Stomach (tissue), 9 donors: ENCODE measurements around the gene KMT5B. TPM values are rescaled to one million over a fixed set of nuclear protein-coding genes. Genes with fewer than 3 reads are reported as not detected.

Source experiments
- DNase-seq, 2 donors: peaks; one replicate each; pipeline versions ENCODE4 v3.0.0 to v3.0.0-alpha.2; 2013 to 2019
- H3K27ac ChIP-seq, 5 donors: fragments of 200-600 bp in 4 of 5; sonication (generic) in 4 of 5; one replicate each; pipeline ENCODE4 v1.5.1; 2013 to 2019; ENCODE audit warnings: mild to moderate bottlenecking in 1 of 5, moderate library complexity in 1 of 5
- H3K27me3 ChIP-seq, 3 donors: fragments of 200-600 bp; sonication (generic); one replicate each; pipeline ENCODE4 v1.5.1; 2017 to 2019; ENCODE audit warnings: mixed run types in 1 of 3
- H3K36me3 ChIP-seq, 4 donors: fragments of 200-600 bp; sonication (generic); 1 replicate in 3 of 4; 2 replicates in 1 of 4; pipeline ENCODE4 v1.5.1; 2016 to 2019
- H3K4me1 ChIP-seq, 4 donors: fragments of 200-600 bp; sonication (generic); one replicate each; pipeline ENCODE4 v1.5.1; 2016 to 2019
- H3K4me3 ChIP-seq, 4 donors: fragments of 200-600 bp; sonication (generic) in 3 of 4; one replicate each; pipeline ENCODE4 v1.5.1; 2016 to 2019; ENCODE audit warnings: mild to moderate bottlenecking in 1 of 4
- H3K9me3 ChIP-seq, 4 donors: fragments of 200-600 bp; sonication (generic); one replicate each; pipeline ENCODE4 v1.5.1; 2016 to 2019
- EP300 ChIP-seq: sonication (generic); formaldehyde crosslinking; IDR thresholded peaks from one replicate; pipeline ENCODE4 v1.6.1; 2017; ENCODE audit warnings: antibody characterized with exemption
- POLR2A ChIP-seq, 4 donors: fragments of 450-650 bp; IDR thresholded peaks; one replicate each; pipeline ENCODE4 v1.6.1; 2016; ENCODE audit warnings: antibody characterized with exemption in 4 of 4, control low read depth in 2 of 4, mild to moderate bottlenecking in 1 of 4, moderate library complexity in 1 of 4
- POLR2AphosphoS5 ChIP-seq, 3 donors: sonication (generic); formaldehyde crosslinking; IDR thresholded peaks; one replicate each; pipeline ENCODE4 v1.6.1; 2016; ENCODE audit warnings: antibody characterized with exemption in 3 of 3
- WGBS, 5 donors: extraction: QIAGEN DNeasy Blood & Tissue Kit in 3 of 5; methylation state at CpG; one replicate each; pipeline versions ENCODE4 v1.1.5 to v1.1.7; 2013 to 2018; 5-methylcytosine and 5-hydroxymethylcytosine counted together
- intact Hi-C: fragments of 100-400 bp; cut with DNase I; formaldehyde crosslinking; loops from one replicate; pipeline ENCODE4 v1.15.1; 2023; ENCODE audit warnings: low total_unique reads
- polyA plus RNA-seq, 3 donors: library from polyadenylated mRNA; stranded (reverse); fragments of 200-250 nt; gene quantifications; one replicate each; pipeline ENCODE4 v1.2.3, GENCODE V29; 2013
- total RNA-seq, 5 donors: library from RNA; depleted of rRNA; stranded (reverse); fragments of >200 nt; gene quantifications; one replicate each; pipeline versions ENCODE4 v1.1.0 to v1.2.3, GENCODE V29; 2014 to 2016
- TF ChIP-seq, protein P1 (sequence below), 7 experiments: fragments of 450-650 bp in 4 of 7; fragments of 200-600 bp in 3 of 7; sonication (generic) in 3 of 7; IDR thresholded peaks; one replicate each; pipeline ENCODE4 v1.5.1; 2016 to 2019; ENCODE audit warnings: antibody characterized with exemption in 7 of 7, control low read depth in 2 of 7, mild to moderate bottlenecking in 1 of 7
- donor health status: healthy with polysubstance abuse.
- donor health status: Bipolar disorder and iron deficiency.
- donor health status: healthy.

KMT5B gene
- total and polyA plus RNA-seq, 8 donors: 14.3 to 52.7 (median 25.1) TPM

DNA sequence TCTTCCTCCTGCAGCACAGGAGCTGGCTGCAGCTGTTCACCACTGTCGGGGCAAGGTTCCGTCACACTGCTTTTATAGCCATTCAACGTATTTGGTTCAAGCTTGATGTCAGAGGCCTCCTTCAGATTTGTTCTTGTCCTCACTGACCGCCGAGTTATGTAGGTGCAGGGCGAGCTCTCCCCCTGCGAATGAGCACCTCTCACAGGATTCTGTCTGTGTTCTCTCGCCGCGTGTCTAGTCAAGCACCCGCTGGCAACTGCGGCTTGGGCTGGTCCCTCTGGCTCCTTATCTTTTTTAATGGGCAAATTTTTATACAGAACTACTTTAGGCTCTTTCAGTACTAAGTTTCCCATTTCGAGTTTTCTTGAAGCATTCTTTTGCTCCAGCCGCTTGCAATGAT is 54.5 kb downstream of the KMT5B start:
- Histone ChIP-seq H3K27ac (no peak overlapping the region), H3K27me3 (no peaks in the 10 kb centered on the region), H3K4me1 (peaks cover 0 to 7% (median 2%) of the 10 kb centered on the region in 4 donors), H3K4me3 (no peak overlapping the region), H3K36me3 (peaks cover 7 to 64% (median 56%) of the 10 kb centered on the region in 4 donors), H3K9me3 (no peaks in the 10 kb centered on the region)
- intact Hi-C loops: no loop called here
- DNase-seq: no peak
- TF ChIP-seq EP300 (no peak), POLR2A (IDR thresholded peaks at IDR 0.05) (no peak), POLR2AphosphoS5 (IDR thresholded peaks at IDR 0.05) (no peak)
- TF ChIP-seq, protein P1, sequence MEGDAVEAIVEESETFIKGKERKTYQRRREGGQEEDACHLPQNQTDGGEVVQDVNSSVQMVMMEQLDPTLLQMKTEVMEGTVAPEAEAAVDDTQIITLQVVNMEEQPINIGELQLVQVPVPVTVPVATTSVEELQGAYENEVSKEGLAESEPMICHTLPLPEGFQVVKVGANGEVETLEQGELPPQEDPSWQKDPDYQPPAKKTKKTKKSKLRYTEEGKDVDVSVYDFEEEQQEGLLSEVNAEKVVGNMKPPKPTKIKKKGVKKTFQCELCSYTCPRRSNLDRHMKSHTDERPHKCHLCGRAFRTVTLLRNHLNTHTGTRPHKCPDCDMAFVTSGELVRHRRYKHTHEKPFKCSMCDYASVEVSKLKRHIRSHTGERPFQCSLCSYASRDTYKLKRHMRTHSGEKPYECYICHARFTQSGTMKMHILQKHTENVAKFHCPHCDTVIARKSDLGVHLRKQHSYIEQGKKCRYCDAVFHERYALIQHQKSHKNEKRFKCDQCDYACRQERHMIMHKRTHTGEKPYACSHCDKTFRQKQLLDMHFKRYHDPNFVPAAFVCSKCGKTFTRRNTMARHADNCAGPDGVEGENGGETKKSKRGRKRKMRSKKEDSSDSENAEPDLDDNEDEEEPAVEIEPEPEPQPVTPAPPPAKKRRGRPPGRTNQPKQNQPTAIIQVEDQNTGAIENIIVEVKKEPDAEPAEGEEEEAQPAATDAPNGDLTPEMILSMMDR (IDR thresholded peaks at IDR 0.05): no peak
- WGBS, 5 donors: 92 to 94% (median 94%) methylated on average over 14 of the region's 14 CpGs

DNA sequence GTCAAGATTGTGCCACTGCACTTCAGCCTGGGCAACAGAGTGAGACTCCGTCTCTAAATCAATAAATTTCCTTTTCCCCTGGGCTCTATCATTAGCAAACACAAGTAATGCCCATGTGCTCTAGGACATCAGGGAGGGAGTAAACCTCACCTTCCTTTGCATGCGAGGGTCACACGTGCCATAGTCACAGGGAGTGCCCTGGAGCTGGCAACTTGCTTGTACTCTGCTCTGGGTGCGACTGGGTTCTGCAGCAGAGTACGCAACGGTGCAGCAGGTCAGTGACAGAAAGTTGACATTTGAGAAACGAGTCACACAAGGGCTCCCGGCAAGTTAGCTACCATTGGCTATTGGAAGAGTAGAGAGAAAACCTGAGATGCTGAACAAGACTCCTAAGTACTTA is 59.4 kb downstream of the KMT5B start:
- Histone ChIP-seq H3K4me3 (no peak overlapping the region), H3K36me3 (peaks cover 5 to 32% (median 23%) of the 10 kb centered on the region in 4 donors), H3K27me3 (no peaks in the 10 kb centered on the region), H3K9me3 (no peaks in the 10 kb centered on the region), H3K27ac (peak overlapping the region in 4 of 5 donors; percentile 23 to 56 (median 46)), H3K4me1 (peaks cover 6 to 55% (median 30%) of the 10 kb centered on the region in 4 donors)
- peak; percentile 75 to 81 for DNase-seq
- 31 to 60% (median 48%) methylated on average over 8 of the region's 8 CpGs for WGBS, 5 donors
- intact Hi-C loops: no loop called here
- TF ChIP-seq, protein P1 (IDR thresholded peaks at IDR 0.05): no peak
- TF ChIP-seq POLR2AphosphoS5 (IDR thresholded peaks at IDR 0.05): peak in 2 of 3 donors; percentile 55 to 87
- no peak for TF ChIP-seq EP300

DNA sequence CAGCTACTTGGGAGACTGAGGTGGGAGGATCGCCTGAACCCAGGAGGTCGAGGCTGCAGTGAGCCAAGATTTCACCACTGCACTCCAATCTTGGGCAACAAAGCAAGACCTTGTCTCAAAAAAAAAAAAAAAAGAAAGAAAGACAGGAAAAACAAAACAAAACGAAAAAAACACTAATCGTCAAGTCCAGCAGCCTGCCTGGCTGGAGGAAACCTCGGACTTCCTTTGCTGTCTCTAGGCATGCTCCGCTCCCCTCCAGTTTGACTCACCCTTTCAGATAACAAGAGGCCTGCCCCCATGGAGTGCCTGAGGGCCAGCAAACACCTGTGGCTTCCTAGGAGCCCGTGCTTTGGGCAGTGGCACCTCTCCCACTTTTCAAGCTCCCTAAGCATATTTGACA is 63.1 kb downstream of the KMT5B start:
- peaks cover 0 to 7% (median 1%) of the 10 kb centered on the region in 4 donors for H3K36me3 ChIP-seq
- H3K9me3 ChIP-seq: no peaks in the 10 kb centered on the region
- peaks cover 34 to 91% (median 63%) of the 10 kb centered on the region in 4 donors for H3K4me1 ChIP-seq
- TF ChIP-seq POLR2A (IDR thresholded peaks at IDR 0.05) (no peak), POLR2AphosphoS5 (IDR thresholded peaks at IDR 0.05) (peak in 2 of 3 donors; percentile 87), EP300 (no peak)
- TF ChIP-seq, protein P1 (IDR thresholded peaks at IDR 0.05): no peak
- intact Hi-C loops: no loop called here
- peak; percentile 82 to 87 for DNase-seq
- H3K27me3 ChIP-seq: no peaks in the 10 kb centered on the region
- H3K4me3 ChIP-seq: no peak overlapping the region
- WGBS, 5 donors: 14 to 24% (median 17%) methylated on average over 7 of the region's 7 CpGs
- peak overlapping the region; percentile 63 to 95 (median 87) for H3K27ac ChIP-seq

DNA sequence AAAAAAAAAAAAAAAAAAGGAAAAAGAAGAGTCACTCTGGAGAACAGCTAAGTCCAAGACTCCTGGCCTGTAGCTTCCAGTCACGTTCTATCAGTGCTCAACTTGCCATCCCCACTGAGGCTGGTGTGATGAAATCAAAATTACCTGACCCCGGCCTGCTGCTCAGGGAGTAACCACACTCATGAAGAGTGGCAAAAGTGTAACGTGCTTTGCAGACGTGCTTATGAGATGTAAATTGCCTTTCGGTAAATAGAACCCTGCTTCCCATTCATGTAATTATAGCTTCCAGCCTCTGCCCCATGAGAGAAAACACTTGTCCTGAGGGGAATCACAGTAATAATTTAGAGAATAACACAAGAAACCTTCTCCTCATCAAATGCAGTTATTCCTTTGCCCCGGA is 63.7 kb downstream of the KMT5B start:
- H3K27ac ChIP-seq: peak overlapping the region; percentile 63 to 95 (median 87)
- TF ChIP-seq, protein P1 (IDR thresholded peaks at IDR 0.05): no peak
- TF ChIP-seq POLR2AphosphoS5 (IDR thresholded peaks at IDR 0.05) (no peak), EP300 (no peak), POLR2A (IDR thresholded peaks at IDR 0.05) (no peak)
- DNase-seq: no peak
- H3K36me3 ChIP-seq: peaks cover 0 to 1% (median 0%) of the 10 kb centered on the region in 4 donors
- H3K4me1 ChIP-seq: peaks cover 34 to 94% (median 63%) of the 10 kb centered on the region in 4 donors
- WGBS, 5 donors: 64 to 88% (median 78%) methylated on average over 6 of the region's 6 CpGs
- H3K4me3 ChIP-seq: no peak overlapping the region
- intact Hi-C loops: no loop called here
- H3K9me3 ChIP-seq: no peaks in the 10 kb centered on the region
- no peaks in the 10 kb centered on the region for H3K27me3 ChIP-seq
